HS-27A (cell line): ENCODE data around the gene KRTAP3-3.

Experiments used
- DNase-seq: peaks from one replicate; pipeline ENCODE4 v3.0.0-alpha.2; 2012; ENCODE audit warnings: low read depth, missing footprints

Gene KRTAP3-3

GRCh38 chr17:40958086-40958953, 35.6 kb downstream of the KRTAP3-3 start:
- DNase-seq, result no peak

- DNase-seq, result peak; percentile 64
Observed at GRCh38 chr17:40956401-40957254, 37.3 kb downstream of the KRTAP3-3 start.

- DNase-seq, result no peak
Observed at GRCh38 chr17:40953881-40954280, 40.1 kb downstream of the KRTAP3-3 start.

- no peak for DNase-seq
Observed at GRCh38 chr17:40952661-40953060, 41.3 kb downstream of the KRTAP3-3 start.

GRCh38 chr17:40952154-40952553, 41.8 kb downstream of the KRTAP3-3 start:
- no peak for DNase-seq

- no peak for DNase-seq
Observed at GRCh38 chr17:40951011-40951622, 42.8 kb downstream of the KRTAP3-3 start.

GRCh38 chr17:40950176-40950575, 43.8 kb downstream of the KRTAP3-3 start:
- DNase-seq, result no peak

GRCh38 chr17:40949418-40949817, 44.5 kb downstream of the KRTAP3-3 start:
- no peak for DNase-seq

GRCh38 chr17:40947929-40948328, 46.0 kb downstream of the KRTAP3-3 start:
- DNase-seq, result no peak

- DNase-seq, result no peak
Observed at GRCh38 chr17:40945414-40945813, 48.5 kb downstream of the KRTAP3-3 start.

- no peak for DNase-seq
Observed at GRCh38 chr17:40944531-40944930, 49.4 kb downstream of the KRTAP3-3 start.
